Kidney epithelial cell (primary cell): ENCODE data around the gene HECTD1. TPM values are rescaled to one million over a fixed set of nuclear protein-coding genes. Genes with fewer than 3 reads are reported as not detected.

Experiments
- DNase-seq: peaks from one replicate; pipeline ENCODE4 v3.0.0-alpha.2; 2010; ENCODE audit warnings: low read depth
- H3K27me3 ChIP-seq: 2 replicates; pipeline ENCODE4 v1.6.0; 2011; ENCODE audit warnings: low read length; ENCODE audit not compliant: control insufficient read depth, insufficient read depth
- H3K36me3 ChIP-seq: 2 replicates; pipeline ENCODE4 v1.5.1; 2011; ENCODE audit warnings: low read length; ENCODE audit not compliant: control insufficient read depth, insufficient read depth
- H3K4me3 ChIP-seq: 2 replicates; pipeline ENCODE4 v1.5.1; 2011; ENCODE audit warnings: low read depth, mild to moderate bottlenecking, control low read depth, low read length
- CTCF ChIP-seq: IDR thresholded peaks from 2 replicates; pipeline ENCODE4 v1.5.1; 2011; ENCODE audit warnings: mild to moderate bottlenecking, moderate library complexity, low read length, control low read depth, inconsistent platforms; ENCODE audit not compliant: insufficient read depth, poor library complexity, severe bottlenecking
- total RNA-seq: library from RNA; depleted of rRNA; stranded (reverse); fragments of >200 nt; gene quantifications from 2 replicates; pipeline ENCODE4 v1.2.3, GENCODE V29; 2015

The HECTD1 gene
- total RNA-seq, 1 donor from 2014 or later, result 118 TPM

- Histone ChIP-seq H3K27me3 (no peaks in the 10 kb centered on the region), H3K4me3 (no peak overlapping the region), H3K36me3 (no peaks in the 10 kb centered on the region)
- TF ChIP-seq CTCF, result no peak
- DNase-seq, result no peak
These were observed 4.2 kb downstream of the HECTD1 start for GRCh38 chr14:31203414-31203742.

GRCh38 chr14:31201111-31201510 lies 6.5 kb downstream of the HECTD1 start:
- no peaks in the 10 kb centered on the region for H3K27me3 ChIP-seq
- DNase-seq, result no peak
- TF ChIP-seq CTCF, result no peak
- no peak overlapping the region for H3K4me3 ChIP-seq
- H3K36me3 ChIP-seq, result no peaks in the 10 kb centered on the region

GRCh38 chr14:31200702-31200990 lies 6.9 kb downstream of the HECTD1 start:
- H3K4me3 ChIP-seq, result no peak overlapping the region
- DNase-seq, result no peak
- H3K27me3 ChIP-seq, result no peaks in the 10 kb centered on the region
- no peaks in the 10 kb centered on the region for H3K36me3 ChIP-seq
- no peak for TF ChIP-seq CTCF

GRCh38 chr14:31197671-31198070 lies 9.9 kb downstream of the HECTD1 start:
- no peak for TF ChIP-seq CTCF
- Histone ChIP-seq H3K4me3 (no peak overlapping the region), H3K27me3 (no peaks in the 10 kb centered on the region), H3K36me3 (no peaks in the 10 kb centered on the region)
- DNase-seq, result no peak

- no peaks in the 10 kb centered on the region for H3K27me3 ChIP-seq
- H3K36me3 ChIP-seq, result no peaks in the 10 kb centered on the region
- no peak for DNase-seq
- no peak for TF ChIP-seq CTCF
- no peak overlapping the region for H3K4me3 ChIP-seq
These were observed 10.6 kb downstream of the HECTD1 start for GRCh38 chr14:31196839-31197492.

GRCh38 chr14:31194661-31195060 lies 12.9 kb downstream of the HECTD1 start:
- no peak overlapping the region for H3K4me3 ChIP-seq
- no peak for DNase-seq
- no peaks in the 10 kb centered on the region for H3K36me3 ChIP-seq
- no peak for TF ChIP-seq CTCF
- no peaks in the 10 kb centered on the region for H3K27me3 ChIP-seq
